ENCODE results near the gene MAP4. TPM values are rescaled to one million over a fixed set of nuclear protein-coding genes. Genes with fewer than 3 reads are reported as not detected.

Gene MAP4
- total RNA-seq, 1 experiment from 2014 or later = 140 TPM

GRCh38 chr3:47872916-47873315, 143.3 kb downstream of the MAP4 start:
- Histone ChIP-seq H3K18ac (ENCODE audit: insufficient read length, low read depth, low read length) (no peak overlapping the region), H2BK15ac (ENCODE audit: low read depth, low read length) (no peak overlapping the region), H3K4me1 (ENCODE audit: insufficient read depth, low read length) (no peaks in the 10 kb centered on the region), H3K27ac (ENCODE audit: insufficient read length, low read depth, low read length) (no peak overlapping the region), H3K27me3 (ENCODE audit: insufficient read depth, low read length) (no peaks in the 10 kb centered on the region), H4K8ac (replicated peaks; ENCODE audit: insufficient read length, low read depth, low read length) (no peak overlapping the region), H2BK20ac (ENCODE audit: low read depth, low read length, poor library complexity, severe bottlenecking) (no peak overlapping the region), H4K20me1 (ENCODE audit: control insufficient read depth, insufficient read depth, insufficient read length) (no peaks in the 10 kb centered on the region), H3K4ac (ENCODE audit: low read depth, low read length) (no peak overlapping the region), H3T11ph (ENCODE audit: low read length) (no peak overlapping the region), H2BK5ac (ENCODE audit: insufficient read length, low read length) (no peak overlapping the region), H2AFZ (ENCODE audit: low read length) (no peak overlapping the region), H3K4me2 (ENCODE audit: insufficient read depth, insufficient read length, low read length) (no peak overlapping the region), H4K91ac (ENCODE audit: insufficient read length, low read depth, low read length) (no peak overlapping the region), H3K23ac (ENCODE audit: insufficient read length, low read depth, low read length) (no peak overlapping the region), H3K79me2 (ENCODE audit: insufficient read depth, low read length) (no peaks in the 10 kb centered on the region), H3K23me2 (ENCODE audit: insufficient read length, low read depth, low read length, poor library complexity, severe bottlenecking) (no peaks in the 10 kb centered on the region), H3K79me1 (ENCODE audit: insufficient read depth, low read depth, low read length, poor library complexity, severe bottlenecking) (no peaks in the 10 kb centered on the region), H3K56ac (ENCODE audit: insufficient read length, low read depth, low read length) (no peak overlapping the region), H3K9ac (ENCODE audit: extremely low read depth, insufficient read length, low read length) (no peak overlapping the region), H2BK120ac (ENCODE audit: low read depth, low read length, poor library complexity, severe bottlenecking) (no peak overlapping the region), H3K9me3 (ENCODE audit: control insufficient read depth, low read depth, low read length) (no peaks in the 10 kb centered on the region), H2AK5ac (ENCODE audit: insufficient read length, low read length) (no peak overlapping the region), H2BK12ac (ENCODE audit: insufficient read length, low read depth, low read length) (no peak overlapping the region), H4K5ac (ENCODE audit: insufficient read length, low read depth, low read length) (no peak overlapping the region), H3K14ac (ENCODE audit: insufficient read depth, low read length) (no peak overlapping the region)
- Mint-ChIP-seq H3K9me3 (no peaks in the 10 kb centered on the region), H3K4me1 (peaks cover 11 to 14% of the 10 kb centered on the region in 2 experiments), H3K36me3 (ENCODE audit: insufficient read depth in 1 of 3, low read depth in 3 of 3) (peaks cover 28 to 62% (median 46%) of the 10 kb centered on the region in 3 experiments; a peak in 6 of 7 replicates), H3K27ac (no peak overlapping the region; a peak in 1 of 7 replicates), H3K4me3 (no peak overlapping the region), H3K27me3 (ENCODE audit: low read depth) (no peaks in the 10 kb centered on the region)
- DNase-seq = no peak
- no CpG with 5 or more reads among the region's 4 CpGs for WGBS (ENCODE audit: extremely low coverage, insufficient read length, low lambda C conversion rate)
- TF ChIP-seq CTCF (conservative IDR thresholded peaks at IDR 0.05) = no peak

Measured in H9 (cell line).